A673 (cell line): ENCODE results near the gene UBE2E1. TPM values are rescaled to one million over a fixed set of nuclear protein-coding genes. Genes with fewer than 3 reads are reported as not detected.
A peak's percentile ranks its signal among the peaks of the same experiment; 100 is the strongest.
"Not testable (repeated sequence)": the region's sequence is repeated elsewhere in the genome, so short reads cannot be mapped to it uniquely, and the experiment has no call there.

Source experiments
- BruUV-seq: library from RNA; stranded (reverse); fragments of 400-500 nt; replicated peaks from 2 replicates; lab custom pipeline; 2021; lab: Mats Ljungman, UMichigan
- CTCF ChIA-PET: fragments of 300-600 bp; sonication (Branson Sonifier 250); formaldehyde crosslinking; loops from one replicate; lab custom pipeline; 2022; ENCODE audit warnings: antibody characterized with exemption; lab: Charles Lee
- POLR2A ChIA-PET: fragments of 300-600 bp; sonication (Branson Sonifier 250); formaldehyde crosslinking; loops from one replicate; lab custom pipeline; 2022; ENCODE audit warnings: antibody characterized with exemption; ENCODE audit not compliant: low non-redundant PET; lab: Charles Lee
- DNase-seq: peaks from one replicate; pipeline ENCODE4 v3.0.0-alpha.2; 2015; ENCODE audit warnings: low spot score
- H3K27ac ChIP-seq: fragments of 200-600 bp; sonication (generic); 2 replicates; pipeline ENCODE4 v1.5.1; 2016; ENCODE audit warnings: mixed run types, low read depth, mild to moderate bottlenecking, mixed read lengths, antibody characterized with exemption, low read length; ENCODE audit not compliant: poor library complexity, severe bottlenecking
- H3K27me3 ChIP-seq: fragments of 200-600 bp; sonication (generic); replicated peaks from 2 replicates; pipeline ENCODE4 v1.6.1; 2017; ENCODE audit warnings: mixed run types, low read depth, mild to moderate bottlenecking, mixed read lengths, antibody characterized with exemption, low read length; ENCODE audit not compliant: insufficient read depth, poor library complexity
- H3K36me3 ChIP-seq: fragments of 200-600 bp; sonication (generic); 2 replicates; pipeline ENCODE4 v1.6.1; 2016; ENCODE audit warnings: mixed run types, mild to moderate bottlenecking, mixed read lengths, antibody characterized with exemption, low read length; ENCODE audit not compliant: insufficient read depth, poor library complexity, severe bottlenecking
- H3K4me1 ChIP-seq: fragments of 200-600 bp; sonication (generic); 2 replicates; pipeline ENCODE4 v1.6.1; 2017; ENCODE audit warnings: mixed run types, mild to moderate bottlenecking, mixed read lengths, antibody characterized with exemption, low read length; ENCODE audit not compliant: insufficient read depth, poor library complexity, severe bottlenecking
- H3K4me3 ChIP-seq: fragments of 200-600 bp; sonication (generic); 2 replicates; pipeline ENCODE4 v1.5.1; 2016; ENCODE audit warnings: low read depth, mixed run types, mild to moderate bottlenecking, mixed read lengths, low read length; ENCODE audit not compliant: poor library complexity, severe bottlenecking
- H3K9me3 ChIP-seq: fragments of 200-600 bp; sonication (generic); 2 replicates; pipeline ENCODE4 v1.6.1; 2016; ENCODE audit warnings: mixed run types, low read depth, mild to moderate bottlenecking, mixed read lengths, antibody characterized with exemption, low read length; ENCODE audit not compliant: poor library complexity, severe bottlenecking
- EZH2 ChIP-seq: fragments of 200-600 bp; sonication (generic); IDR thresholded peaks from 2 replicates; pipeline ENCODE4 v1.6.1; 2017; ENCODE audit warnings: borderline replicate concordance, low read depth, mild to moderate bottlenecking, mixed read lengths, antibody characterized with exemption, low read length; ENCODE audit not compliant: poor library complexity, severe bottlenecking
- intact Hi-C: fragments of 100-400 bp; cut with micrococcal nuclease; formaldehyde crosslinking; loops from one replicate; pipeline ENCODE4 v1.10.0; 2022; ENCODE audit not compliant: unreplicated experiment
- total RNA-seq: library from RNA; stranded (reverse); gene quantifications from 2 replicates; pipeline ENCODE4 v1.2.3, GENCODE V29; 2021
- TF ChIP-seq, protein P1 (sequence below): fragments of 300-800, 200-600 bp; sonication (generic); conservative IDR thresholded peaks from 2 replicates; pipeline ENCODE4 v1.5.1; 2017; ENCODE audit warnings: low read depth, mild to moderate bottlenecking, antibody characterized with exemption, low read length, moderate library complexity, mixed read lengths

UBE2E1 gene
- total RNA-seq, 1 experiment from 2014 or later = 144 TPM

DNA sequence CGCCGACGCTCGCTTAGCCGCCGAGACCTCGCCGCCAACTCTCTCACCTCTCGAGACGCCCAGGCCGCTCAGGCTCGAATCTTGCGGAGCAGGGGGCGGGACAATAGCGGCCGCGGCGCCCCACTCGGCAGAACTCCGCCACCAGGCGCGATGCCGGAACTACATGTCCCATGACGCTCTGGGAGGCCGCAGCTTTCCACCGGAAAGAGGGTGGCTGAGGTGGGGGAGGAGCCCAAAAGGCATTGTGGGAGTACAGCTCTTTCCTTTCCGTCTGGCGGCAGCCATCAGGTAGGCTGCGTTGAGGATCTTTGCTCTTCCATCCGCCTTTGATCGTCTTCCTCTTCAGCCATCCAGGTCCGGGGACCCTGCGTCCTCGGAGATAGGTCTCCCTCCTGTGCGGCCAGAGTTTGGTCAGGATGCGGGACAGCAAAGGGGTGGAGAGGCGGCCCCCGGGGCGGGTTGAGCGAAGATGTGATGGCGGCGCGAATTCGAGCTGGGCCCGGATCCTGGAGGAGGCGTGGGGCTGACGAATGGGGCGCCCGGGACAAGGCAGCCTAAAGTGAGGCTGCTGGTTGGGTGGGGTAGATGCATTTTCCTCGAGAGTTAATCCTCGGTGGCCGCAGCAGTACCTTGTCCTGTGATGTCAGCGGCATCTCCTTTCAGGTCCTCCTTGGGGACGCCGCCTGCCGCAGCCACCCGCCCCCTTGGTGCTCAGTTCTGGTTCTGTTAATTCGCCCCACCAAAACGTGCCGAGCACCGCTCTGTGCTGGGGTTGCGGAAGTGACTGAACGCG lies 111.3 kb downstream of the UBE2E1 start, which contains the start of the genes NKIRAS1 and RPL15:
TSS of gene NKIRAS1 (minus strand) at position 105 of the 793 bp plus-strand sequence. CDS start 6,086 bp downstream, outside the sequence.
TSS of gene RPL15 (plus strand) at position 247 of the 793 bp plus-strand sequence. CDS start 728 bp downstream, outside the sequence.
- TF ChIP-seq, protein P1, sequence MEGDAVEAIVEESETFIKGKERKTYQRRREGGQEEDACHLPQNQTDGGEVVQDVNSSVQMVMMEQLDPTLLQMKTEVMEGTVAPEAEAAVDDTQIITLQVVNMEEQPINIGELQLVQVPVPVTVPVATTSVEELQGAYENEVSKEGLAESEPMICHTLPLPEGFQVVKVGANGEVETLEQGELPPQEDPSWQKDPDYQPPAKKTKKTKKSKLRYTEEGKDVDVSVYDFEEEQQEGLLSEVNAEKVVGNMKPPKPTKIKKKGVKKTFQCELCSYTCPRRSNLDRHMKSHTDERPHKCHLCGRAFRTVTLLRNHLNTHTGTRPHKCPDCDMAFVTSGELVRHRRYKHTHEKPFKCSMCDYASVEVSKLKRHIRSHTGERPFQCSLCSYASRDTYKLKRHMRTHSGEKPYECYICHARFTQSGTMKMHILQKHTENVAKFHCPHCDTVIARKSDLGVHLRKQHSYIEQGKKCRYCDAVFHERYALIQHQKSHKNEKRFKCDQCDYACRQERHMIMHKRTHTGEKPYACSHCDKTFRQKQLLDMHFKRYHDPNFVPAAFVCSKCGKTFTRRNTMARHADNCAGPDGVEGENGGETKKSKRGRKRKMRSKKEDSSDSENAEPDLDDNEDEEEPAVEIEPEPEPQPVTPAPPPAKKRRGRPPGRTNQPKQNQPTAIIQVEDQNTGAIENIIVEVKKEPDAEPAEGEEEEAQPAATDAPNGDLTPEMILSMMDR = peak; percentile 30; the same call in 1 of the 2 replicates
- no peak for TF ChIP-seq EZH2
- Histone ChIP-seq H3K9me3 (no peaks in the 10 kb centered on the region), H3K36me3 (peaks cover 38% of the 10 kb centered on the region), H3K27ac (peak within 1 kb of the TSS; percentile 92), H3K4me3 (peak within 1 kb of the TSS; percentile 87), H3K27me3 (no peaks in the 10 kb centered on the region), H3K4me1 (peaks cover 10% of the 10 kb centered on the region)
- DNase-seq = peak; percentile 99
- intact Hi-C loops = loop anchor here (2.0 to 10.0 kb wide), 2 partner anchors 74 to 318 kb away; no protein-coding TSS in a partner anchor
- ChIA-PET CTCF (interaction anchor here (0.6 to 1.2 kb wide), 2 partner anchors 29 to 303 kb away, joined by 3 read pairs; no protein-coding TSS in a partner anchor), POLR2A (interaction anchor here (0.5 to 1.0 kb wide), 10 partner anchors 11 to 1539 kb away, joined by 3 to 20 read pairs (median 4); no protein-coding TSS in a partner anchor)
- BruUV-seq = no TSS peak

DNA sequence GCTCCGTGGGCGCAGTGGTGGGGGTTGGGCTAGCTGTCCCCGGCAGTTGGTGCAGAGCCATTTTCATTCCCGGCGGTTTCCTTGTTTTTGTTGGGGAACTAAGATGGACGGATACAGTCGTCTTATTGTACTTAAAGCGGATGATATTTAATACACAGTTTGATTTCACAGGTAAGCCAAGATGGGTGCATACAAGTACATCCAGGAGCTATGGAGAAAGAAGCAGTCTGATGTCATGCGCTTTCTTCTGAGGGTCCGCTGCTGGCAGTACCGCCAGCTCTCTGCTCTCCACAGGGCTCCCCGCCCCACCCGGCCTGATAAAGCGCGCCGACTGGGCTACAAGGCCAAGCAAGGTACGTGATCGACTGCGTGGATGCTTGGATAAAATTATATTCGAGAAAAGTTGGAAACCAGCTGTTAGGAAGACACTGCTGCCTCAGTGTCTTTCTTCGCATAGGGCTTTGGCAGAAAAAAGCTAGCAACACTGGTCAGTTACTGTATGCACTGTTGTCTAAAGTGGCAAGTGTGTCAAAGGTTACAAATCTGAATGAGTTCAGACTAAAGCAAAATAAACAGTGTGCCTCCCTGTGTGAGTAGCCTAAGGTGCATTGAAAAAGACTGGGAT lies 112.0 kb downstream of the UBE2E1 start:
- H3K4me1 ChIP-seq, BruUV-seq, H3K27me3 ChIP-seq, H3K9me3 ChIP-seq: not testable (repeated sequence)
- peak overlapping the region; percentile 87 for H3K4me3 ChIP-seq
- intact Hi-C loops = loop anchor here (2.0 to 10.0 kb wide), 2 partner anchors 73 to 317 kb away; no protein-coding TSS in a partner anchor
- peak overlapping the region; percentile 92 for H3K27ac ChIP-seq
- CTCF ChIA-PET = interaction anchor here (0.6 kb wide), 1 partner anchor 154 kb away, joined by 3 read pairs; no protein-coding TSS in a partner anchor
- peaks cover 38% of the 10 kb centered on the region for H3K36me3 ChIP-seq
- DNase-seq = peak; percentile 69
- POLR2A ChIA-PET = interaction anchor here (0.5 to 0.6 kb wide), 2 partner anchors 342 to 534 kb away, joined by 3 to 7 read pairs; no protein-coding TSS in a partner anchor

DNA sequence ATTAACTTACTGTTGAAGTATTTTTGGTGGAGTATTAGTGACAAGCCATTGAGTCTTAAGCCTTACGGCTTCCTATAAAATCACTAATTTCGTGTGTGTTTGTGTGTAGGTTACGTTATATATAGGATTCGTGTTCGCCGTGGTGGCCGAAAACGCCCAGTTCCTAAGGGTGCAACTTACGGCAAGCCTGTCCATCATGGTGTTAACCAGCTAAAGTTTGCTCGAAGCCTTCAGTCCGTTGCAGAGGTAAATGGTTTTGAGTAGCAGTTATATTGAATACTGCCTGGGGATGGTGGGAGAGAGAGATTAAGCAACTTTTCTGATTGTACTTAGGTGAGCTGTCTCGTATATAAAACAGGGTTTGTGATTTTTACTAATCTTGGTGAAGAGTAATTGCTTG lies 112.6 kb downstream of the UBE2E1 start:
- H3K9me3 ChIP-seq, H3K4me1 ChIP-seq, BruUV-seq, POLR2A ChIA-PET, H3K27me3 ChIP-seq, DNase-seq: not testable (repeated sequence)
- intact Hi-C loops = loop anchor here (10.0 kb wide), 1 partner anchor 316 kb away; no protein-coding TSS in a partner anchor
- Histone ChIP-seq H3K27ac (peak overlapping the region; percentile 92), H3K4me3 (peak overlapping the region; percentile 87), H3K36me3 (peaks cover 38% of the 10 kb centered on the region)
- CTCF ChIA-PET = interaction anchor here (0.6 kb wide), 1 partner anchor 155 kb away, joined by 3 read pairs; no protein-coding TSS in a partner anchor

DNA sequence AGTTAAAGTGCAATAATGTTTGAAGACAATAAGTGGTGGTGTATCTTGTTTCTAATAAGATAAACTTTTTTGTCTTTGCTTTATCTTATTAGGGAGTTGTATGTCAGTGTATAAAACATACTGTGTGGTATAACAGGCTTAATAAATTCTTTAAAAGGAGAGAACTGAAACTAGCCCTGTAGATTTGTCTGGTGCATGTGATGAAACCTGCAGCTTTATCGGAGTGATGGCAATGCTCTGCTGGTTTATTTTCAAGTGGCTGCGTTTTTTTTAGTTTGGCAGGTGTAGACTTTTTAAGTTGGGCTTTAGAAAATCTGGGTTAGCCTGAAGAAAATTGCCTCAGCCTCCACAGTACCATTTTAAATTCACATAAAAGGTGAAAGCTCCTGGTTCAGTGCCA lies 113.9 kb downstream of the UBE2E1 start:
- ChIA-PET POLR2A (no interaction called here), CTCF (no interaction called here)
- intact Hi-C loops = loop anchor here (10.0 kb wide), 1 partner anchor 315 kb away; no protein-coding TSS in a partner anchor
- H3K27ac ChIP-seq = no peak overlapping the region
- no peak for DNase-seq
- peaks cover 38% of the 10 kb centered on the region for H3K36me3 ChIP-seq
- TF ChIP-seq EZH2 = no peak
- TF ChIP-seq, protein P1 = no peak
- H3K4me3 ChIP-seq = peak overlapping the region; percentile 9
- H3K4me1 ChIP-seq = peaks cover 6% of the 10 kb centered on the region
- no peaks in the 10 kb centered on the region for H3K27me3 ChIP-seq
- H3K9me3 ChIP-seq = no peaks in the 10 kb centered on the region
- BruUV-seq = no TSS peak
